OCI-LY3 (cell line): ENCODE data around the gene PHF14.

ENCODE experiments used
- EZH2phosphoT487 ChIP-seq: fragments of 200-600 bp; shearing (Covaris generic); IDR thresholded peaks from 2 replicates; pipeline ENCODE4 v1.6.1; 2018; ENCODE audit warnings: antibody characterized with exemption, mixed run types, low read depth
- TF ChIP-seq, protein P1 (sequence below): fragments of 200-600, 300-600 bp; sonication (generic); IDR thresholded peaks from 2 replicates; pipeline ENCODE4 v1.5.1; 2014; ENCODE audit warnings: antibody characterized with exemption, low read length, low read depth

DNA sequence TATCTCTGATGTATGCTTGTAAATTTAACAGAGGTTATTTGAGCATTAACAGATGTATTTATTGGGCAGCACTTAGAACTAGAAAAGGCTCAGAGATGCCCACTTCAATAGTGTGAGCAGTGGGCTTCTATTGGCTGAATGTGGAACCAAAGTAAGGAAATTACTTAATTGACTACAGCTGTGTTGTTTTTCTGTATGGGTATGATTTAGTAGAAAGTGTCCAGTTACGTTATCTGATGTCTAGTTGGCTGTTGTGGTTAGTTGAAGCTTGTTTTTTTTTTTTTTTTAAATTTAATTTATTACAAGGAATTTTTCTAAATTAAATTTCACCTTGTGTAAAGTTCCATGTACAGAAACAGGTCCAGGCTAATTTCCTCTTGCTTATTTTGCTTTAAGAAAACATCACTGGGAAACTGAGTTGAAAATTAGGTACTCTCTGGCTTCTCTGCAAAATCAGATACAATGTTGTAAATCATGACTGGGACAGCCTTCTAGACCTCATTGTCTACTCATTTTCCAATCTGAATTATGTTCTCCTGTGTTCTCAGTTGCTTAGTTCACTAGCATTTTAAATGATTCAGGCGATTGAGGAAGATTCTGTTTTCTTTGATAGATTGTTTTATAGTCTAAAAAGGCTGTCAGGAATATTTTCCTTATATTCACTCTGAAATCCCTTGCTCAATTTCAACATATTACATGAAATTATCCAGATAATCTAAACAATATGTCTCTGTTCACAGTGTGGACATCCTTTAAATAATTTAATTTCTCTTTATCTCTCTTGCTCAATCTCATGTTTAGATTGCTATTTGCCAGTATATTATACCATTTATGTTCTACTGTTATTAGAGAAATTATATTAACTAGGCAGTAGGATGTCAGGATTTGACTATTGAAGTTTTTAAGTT lies 53.0 kb downstream of the PHF14 start:
- TF ChIP-seq, protein P1, sequence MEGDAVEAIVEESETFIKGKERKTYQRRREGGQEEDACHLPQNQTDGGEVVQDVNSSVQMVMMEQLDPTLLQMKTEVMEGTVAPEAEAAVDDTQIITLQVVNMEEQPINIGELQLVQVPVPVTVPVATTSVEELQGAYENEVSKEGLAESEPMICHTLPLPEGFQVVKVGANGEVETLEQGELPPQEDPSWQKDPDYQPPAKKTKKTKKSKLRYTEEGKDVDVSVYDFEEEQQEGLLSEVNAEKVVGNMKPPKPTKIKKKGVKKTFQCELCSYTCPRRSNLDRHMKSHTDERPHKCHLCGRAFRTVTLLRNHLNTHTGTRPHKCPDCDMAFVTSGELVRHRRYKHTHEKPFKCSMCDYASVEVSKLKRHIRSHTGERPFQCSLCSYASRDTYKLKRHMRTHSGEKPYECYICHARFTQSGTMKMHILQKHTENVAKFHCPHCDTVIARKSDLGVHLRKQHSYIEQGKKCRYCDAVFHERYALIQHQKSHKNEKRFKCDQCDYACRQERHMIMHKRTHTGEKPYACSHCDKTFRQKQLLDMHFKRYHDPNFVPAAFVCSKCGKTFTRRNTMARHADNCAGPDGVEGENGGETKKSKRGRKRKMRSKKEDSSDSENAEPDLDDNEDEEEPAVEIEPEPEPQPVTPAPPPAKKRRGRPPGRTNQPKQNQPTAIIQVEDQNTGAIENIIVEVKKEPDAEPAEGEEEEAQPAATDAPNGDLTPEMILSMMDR = no peak
- no peak for TF ChIP-seq EZH2phosphoT487
